ENCODE measurements around the gene CHRDL2. TPM values are rescaled to one million over a fixed set of nuclear protein-coding genes. Genes with fewer than 3 reads are reported as not detected.

The CHRDL2 gene
- total RNA-seq, 1 experiment from 2014 or later, result not detected

DNA sequence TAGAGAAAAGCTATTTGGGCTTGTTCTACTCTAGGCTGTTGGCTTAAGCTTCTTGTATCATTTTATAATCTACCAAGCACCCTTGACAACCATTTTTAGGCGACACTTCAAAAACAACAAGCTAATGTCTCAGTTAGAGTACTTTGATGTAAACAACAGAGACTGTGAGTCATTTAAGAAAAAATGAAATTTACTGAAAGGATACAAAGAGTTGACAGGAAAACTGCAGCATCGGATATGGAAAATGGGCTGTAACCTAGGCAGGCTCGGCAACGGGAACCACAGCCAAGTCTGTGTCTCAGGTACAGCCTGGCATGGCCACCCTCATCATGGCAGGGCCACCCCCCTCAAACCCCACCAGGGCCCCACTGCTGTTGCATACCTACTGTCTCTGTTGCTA lies 13.1 kb upstream of the CHRDL2 start:
- no peaks in the 10 kb centered on the region for H3K9me2 ChIP-seq (ENCODE audit: insufficient read depth)
- H3K4me3 ChIP-seq (replicated peaks in 1 of 2; ENCODE audit: low read depth in 1 of 2, low read length in 2 of 2), result no peak overlapping the region
- no TSS peak for BruUV-seq (replicated peaks)
- no peak overlapping the region for H3K9ac ChIP-seq (ENCODE audit: low read length)
- intact Hi-C loops (cut with micrococcal nuclease), result no loop called here
- peaks cover 5 to 9% of the 10 kb centered on the region in 2 experiments; a peak in 3 of 4 replicates for H3K4me1 ChIP-seq (ENCODE audit: control insufficient read depth in 1 of 2, insufficient read depth in 2 of 2, low read length in 2 of 2)
- no peak overlapping the region for H3K4me2 ChIP-seq (ENCODE audit: low read length)
- ChIA-PET RAD21 (ENCODE audit: low non-redundant PET in 1 of 2, low total read pairs in 2 of 2, uncharacterized antibody in 2 of 2, unreplicated experiment in 2 of 2) (no interaction called here), POLR2A (interaction anchor here (0.7 kb wide), 1 partner anchor 892 kb away, joined by 3 read pairs; no protein-coding TSS in a partner anchor), CTCF (interaction anchor here (1.3 to 1.6 kb wide), 2 partner anchors 18 to 42 kb away, joined by 3 to 4 read pairs; no protein-coding TSS in a partner anchor)
- H3K9me3 ChIP-seq (ENCODE audit: control insufficient read depth in 1 of 2, insufficient read depth in 1 of 2, low read depth in 1 of 2, low read length in 2 of 2), result no peaks in the 10 kb centered on the region
- no peaks in the 10 kb centered on the region for H3K27me3 ChIP-seq (ENCODE audit: insufficient read depth, low read length)
- ATAC-seq (no peak), DNase-seq (ENCODE audit: low read depth, low spot score) (no peak)
- H4K20me1 ChIP-seq (ENCODE audit: insufficient read depth), result no peaks in the 10 kb centered on the region
- no peak for TF ChIP-seq POLR2AphosphoS5 (IDR thresholded peaks at IDR 0.05; ENCODE audit: low read depth, low read length)
- TF ChIP-seq, protein P1, sequence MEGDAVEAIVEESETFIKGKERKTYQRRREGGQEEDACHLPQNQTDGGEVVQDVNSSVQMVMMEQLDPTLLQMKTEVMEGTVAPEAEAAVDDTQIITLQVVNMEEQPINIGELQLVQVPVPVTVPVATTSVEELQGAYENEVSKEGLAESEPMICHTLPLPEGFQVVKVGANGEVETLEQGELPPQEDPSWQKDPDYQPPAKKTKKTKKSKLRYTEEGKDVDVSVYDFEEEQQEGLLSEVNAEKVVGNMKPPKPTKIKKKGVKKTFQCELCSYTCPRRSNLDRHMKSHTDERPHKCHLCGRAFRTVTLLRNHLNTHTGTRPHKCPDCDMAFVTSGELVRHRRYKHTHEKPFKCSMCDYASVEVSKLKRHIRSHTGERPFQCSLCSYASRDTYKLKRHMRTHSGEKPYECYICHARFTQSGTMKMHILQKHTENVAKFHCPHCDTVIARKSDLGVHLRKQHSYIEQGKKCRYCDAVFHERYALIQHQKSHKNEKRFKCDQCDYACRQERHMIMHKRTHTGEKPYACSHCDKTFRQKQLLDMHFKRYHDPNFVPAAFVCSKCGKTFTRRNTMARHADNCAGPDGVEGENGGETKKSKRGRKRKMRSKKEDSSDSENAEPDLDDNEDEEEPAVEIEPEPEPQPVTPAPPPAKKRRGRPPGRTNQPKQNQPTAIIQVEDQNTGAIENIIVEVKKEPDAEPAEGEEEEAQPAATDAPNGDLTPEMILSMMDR (IDR thresholded peaks at IDR 0.05 in 2 of 3, conservative IDR thresholded peaks at IDR 0.05 in 1 of 3; ENCODE audit: borderline replicate concordance in 1 of 3, insufficient read depth in 1 of 3, low read depth in 2 of 3, low read length in 2 of 3), result no peak
- no peak for TF ChIP-seq POLR2A (IDR thresholded peaks at IDR 0.05; ENCODE audit: borderline replicate concordance, extremely low read depth, insufficient read depth, insufficient read length)
- TF ChIP-seq, protein P2, sequence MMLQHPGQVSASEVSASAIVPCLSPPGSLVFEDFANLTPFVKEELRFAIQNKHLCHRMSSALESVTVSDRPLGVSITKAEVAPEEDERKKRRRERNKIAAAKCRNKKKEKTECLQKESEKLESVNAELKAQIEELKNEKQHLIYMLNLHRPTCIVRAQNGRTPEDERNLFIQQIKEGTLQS (IDR thresholded peaks at IDR 0.05), result no peak
- no peak for TF ChIP-seq CEBPB (IDR thresholded peaks at IDR 0.05; ENCODE audit: low read depth)
- TF ChIP-seq ZFX (IDR thresholded peaks at IDR 0.05), result no peak
- TF ChIP-seq, protein P3, sequence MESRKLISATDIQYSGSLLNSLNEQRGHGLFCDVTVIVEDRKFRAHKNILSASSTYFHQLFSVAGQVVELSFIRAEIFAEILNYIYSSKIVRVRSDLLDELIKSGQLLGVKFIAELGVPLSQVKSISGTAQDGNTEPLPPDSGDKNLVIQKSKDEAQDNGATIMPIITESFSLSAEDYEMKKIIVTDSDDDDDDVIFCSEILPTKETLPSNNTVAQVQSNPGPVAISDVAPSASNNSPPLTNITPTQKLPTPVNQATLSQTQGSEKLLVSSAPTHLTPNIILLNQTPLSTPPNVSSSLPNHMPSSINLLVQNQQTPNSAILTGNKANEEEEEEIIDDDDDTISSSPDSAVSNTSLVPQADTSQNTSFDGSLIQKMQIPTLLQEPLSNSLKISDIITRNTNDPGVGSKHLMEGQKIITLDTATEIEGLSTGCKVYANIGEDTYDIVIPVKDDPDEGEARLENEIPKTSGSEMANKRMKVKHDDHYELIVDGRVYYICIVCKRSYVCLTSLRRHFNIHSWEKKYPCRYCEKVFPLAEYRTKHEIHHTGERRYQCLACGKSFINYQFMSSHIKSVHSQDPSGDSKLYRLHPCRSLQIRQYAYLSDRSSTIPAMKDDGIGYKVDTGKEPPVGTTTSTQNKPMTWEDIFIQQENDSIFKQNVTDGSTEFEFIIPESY (IDR thresholded peaks at IDR 0.05; ENCODE audit: extremely low read depth, insufficient replicate concordance, low read length), result no peak
- TF ChIP-seq RAD21 (IDR thresholded peaks at IDR 0.05; ENCODE audit: low read depth), result no peak
- TF ChIP-seq FOSL1 (IDR thresholded peaks at IDR 0.05; ENCODE audit: low read depth), result no peak
- peaks cover under 1% of the 10 kb centered on the region for H3K79me2 ChIP-seq (ENCODE audit: insufficient read depth, low read length)
- no peak overlapping the region for H3K27ac ChIP-seq (ENCODE audit: low read depth, low read length)
- no peak overlapping the region for H2AFZ ChIP-seq (ENCODE audit: low read depth, low read length, poor library complexity, severe bottlenecking)
- H3K36me3 ChIP-seq (ENCODE audit: control insufficient read depth in 1 of 2, insufficient read depth in 2 of 2, low read length in 2 of 2), result no peaks in the 10 kb centered on the region

All from HCT116 (cell line).